H9 (cell line): Measurements from ENCODE around the gene EPC1. TPM values are rescaled to one million over a fixed set of nuclear protein-coding genes. Genes with fewer than 3 reads are reported as not detected.

ENCODE experiments used
- DNase-seq: peaks from one replicate; pipeline ENCODE4 v3.0.0-alpha.2; 2017
- H2AFZ ChIP-seq: one replicate; pipeline ENCODE4 v1.6.1; 2013; ENCODE audit warnings: mild to moderate bottlenecking, low read length, control low read depth, moderate library complexity
- H2AK5ac ChIP-seq: 2 replicates; pipeline ENCODE4 v1.6.1; 2013; ENCODE audit warnings: low read length, control low read depth, mixed read lengths; ENCODE audit not compliant: insufficient read length
- H2BK120ac ChIP-seq: one replicate; pipeline ENCODE4 v1.6.1; 2013; ENCODE audit warnings: low read depth, mild to moderate bottlenecking, low read length, control low read depth, inconsistent platforms; ENCODE audit not compliant: poor library complexity, severe bottlenecking
- H2BK12ac ChIP-seq: 2 replicates; pipeline ENCODE4 v1.6.1; 2013; ENCODE audit warnings: low read length, control low read depth, mixed read lengths, low read depth; ENCODE audit not compliant: insufficient read length
- H2BK15ac ChIP-seq: 2 replicates; pipeline ENCODE4 v1.6.1; 2013; ENCODE audit warnings: low read depth, low read length, control low read depth
- H2BK20ac ChIP-seq: one replicate; pipeline ENCODE4 v1.6.1; 2013; ENCODE audit warnings: low read depth, mild to moderate bottlenecking, low read length, control low read depth, inconsistent platforms; ENCODE audit not compliant: poor library complexity, severe bottlenecking
- H2BK5ac ChIP-seq: 2 replicates; pipeline ENCODE4 v1.6.1; 2013; ENCODE audit warnings: low read length, control low read depth, mixed read lengths; ENCODE audit not compliant: insufficient read length
- H3K14ac ChIP-seq: 2 replicates; pipeline ENCODE4 v1.6.1; 2013; ENCODE audit warnings: low read length, control low read depth; ENCODE audit not compliant: insufficient read depth
- H3K18ac ChIP-seq: 2 replicates; pipeline ENCODE4 v1.6.1; 2013; ENCODE audit warnings: low read depth, mild to moderate bottlenecking, mixed read lengths, low read length, control low read depth; ENCODE audit not compliant: insufficient read length
- H3K23ac ChIP-seq: 2 replicates; pipeline ENCODE4 v1.6.1; 2013; ENCODE audit warnings: low read length, control low read depth, mixed read lengths, low read depth; ENCODE audit not compliant: insufficient read length
- H3K23me2 ChIP-seq: 2 replicates; pipeline ENCODE4 v1.6.1; 2013; ENCODE audit warnings: low read depth, mild to moderate bottlenecking, mixed read lengths, low read length, control low read depth; ENCODE audit not compliant: insufficient read length, poor library complexity, severe bottlenecking
- H3K27ac ChIP-seq: 2 replicates; pipeline ENCODE4 v1.5.1; 2013; ENCODE audit warnings: low read length, control low read depth, mixed read lengths, low read depth; ENCODE audit not compliant: insufficient read length
- H3K27me3 ChIP-seq: 2 replicates; pipeline ENCODE4 v1.6.1; 2013; ENCODE audit warnings: low read length, control low read depth, inconsistent platforms; ENCODE audit not compliant: insufficient read depth
- H3K4ac ChIP-seq: 2 replicates; pipeline ENCODE4 v1.6.1; 2013; ENCODE audit warnings: low read depth, mild to moderate bottlenecking, control low read depth, inconsistent platforms, low read length, moderate library complexity
- H3K4me1 ChIP-seq: 2 replicates; pipeline ENCODE4 v1.6.1; 2013; ENCODE audit warnings: low read length, control low read depth, inconsistent platforms; ENCODE audit not compliant: insufficient read depth
- H3K4me2 ChIP-seq: 2 replicates; pipeline ENCODE4 v1.6.1; 2013; ENCODE audit warnings: low read length, control low read depth, mixed read lengths; ENCODE audit not compliant: insufficient read length, insufficient read depth
- H3K56ac ChIP-seq: 2 replicates; pipeline ENCODE4 v1.6.1; 2013; ENCODE audit warnings: low read depth, mild to moderate bottlenecking, mixed read lengths, low read length, control low read depth; ENCODE audit not compliant: insufficient read length
- H3K79me1 ChIP-seq: 2 replicates; pipeline ENCODE4 v1.6.1; 2013; ENCODE audit warnings: low read depth, mild to moderate bottlenecking, moderate library complexity, low read length, control low read depth, inconsistent platforms; ENCODE audit not compliant: insufficient read depth, poor library complexity, severe bottlenecking
- H3K79me2 ChIP-seq: 2 replicates; pipeline ENCODE4 v1.6.1; 2013; ENCODE audit warnings: low read length, control low read depth, inconsistent platforms; ENCODE audit not compliant: insufficient read depth
- H3K9ac ChIP-seq: 2 replicates; pipeline ENCODE4 v1.6.1; 2013; ENCODE audit warnings: low read length, control low read depth, mixed read lengths; ENCODE audit not compliant: insufficient read length; ENCODE audit errors: extremely low read depth
- H3K9me3 ChIP-seq: one replicate; pipeline ENCODE4 v1.6.1; 2013; ENCODE audit warnings: low read depth, low read length, inconsistent platforms; ENCODE audit not compliant: control insufficient read depth
- H3T11ph ChIP-seq: one replicate; pipeline ENCODE4 v1.6.1; 2013; ENCODE audit warnings: mild to moderate bottlenecking, low read length, control low read depth, inconsistent platforms
- H4K20me1 ChIP-seq: one replicate; pipeline ENCODE4 v1.6.1; 2013; ENCODE audit not compliant: control insufficient read depth, insufficient read length, insufficient read depth
- H4K5ac ChIP-seq: 2 replicates; pipeline ENCODE4 v1.6.1; 2013; ENCODE audit warnings: low read depth, mild to moderate bottlenecking, mixed read lengths, low read length, control low read depth; ENCODE audit not compliant: insufficient read length
- H4K8ac ChIP-seq: replicated peaks from 2 replicates; pipeline ENCODE4 v1.6.1; 2013; ENCODE audit warnings: low read length, control low read depth, mixed read lengths, low read depth; ENCODE audit not compliant: insufficient read length
- H4K91ac ChIP-seq: 2 replicates; pipeline ENCODE4 v1.6.1; 2013; ENCODE audit warnings: low read depth, mild to moderate bottlenecking, moderate library complexity, mixed read lengths, low read length, control low read depth; ENCODE audit not compliant: insufficient read length
- H3K27ac Mint-ChIP-seq, 3 experiments: 2 replicates in 2 of 3; 3 replicates in 1 of 3; pipeline ENCODE4 v1.8.0; 2020 to 2021; ENCODE audit warnings: mixed read lengths in 3 of 3, mild to moderate bottlenecking in 1 of 3, moderate library complexity in 1 of 3
- H3K27me3 Mint-ChIP-seq: 2 replicates; pipeline ENCODE4 v1.8.0; 2021; ENCODE audit warnings: low read depth, mild to moderate bottlenecking, moderate library complexity, mixed read lengths
- H3K36me3 Mint-ChIP-seq, 3 experiments: 2 replicates in 2 of 3; 3 replicates in 1 of 3; pipeline ENCODE4 v1.8.0; 2020 to 2021; ENCODE audit warnings: low read depth in 3 of 3, mixed read lengths in 3 of 3; ENCODE audit not compliant: insufficient read depth in 1 of 3
- H3K4me1 Mint-ChIP-seq, 2 experiments: 2 replicates each; pipeline ENCODE4 v1.8.0; 2020; ENCODE audit warnings: mixed read lengths in 2 of 2
- H3K4me3 Mint-ChIP-seq, 2 experiments: 2 replicates in 1 of 2; 3 replicates in 1 of 2; pipeline ENCODE4 v1.8.0; 2020 to 2021; ENCODE audit warnings: mild to moderate bottlenecking in 2 of 2, mixed read lengths in 2 of 2, moderate library complexity in 1 of 2
- H3K9me3 Mint-ChIP-seq, 2 experiments: 2 replicates in 1 of 2; 3 replicates in 1 of 2; pipeline ENCODE4 v1.8.0; 2020; ENCODE audit warnings: mild to moderate bottlenecking in 2 of 2, mixed read lengths in 2 of 2, moderate library complexity in 1 of 2
- CTCF ChIP-seq: fragments of 200-600 bp; sonication (generic); conservative IDR thresholded peaks from 3 replicates; pipeline ENCODE4 v1.8.0; 2021; ENCODE audit warnings: antibody characterized with exemption, mild to moderate bottlenecking
- WGBS: extraction: QIAGEN DNeasy Blood & Tissue Kit; methylation state at CpG from one replicate; pipeline ENCODE4 v1.1.7; 2013; ENCODE audit warnings: missing lambda C conversion rate, low lambda C conversion rate, mixed read lengths; ENCODE audit not compliant: insufficient read length; ENCODE audit errors: extremely low coverage; 5-methylcytosine and 5-hydroxymethylcytosine counted together
- total RNA-seq: library from RNA; stranded (reverse); gene quantifications from 2 replicates; pipeline ENCODE4 v1.2.1, GENCODE V29; 2021

Gene EPC1
- total RNA-seq, 1 experiment from 2014 or later, result 32.5 TPM

GRCh38 chr10:32299354-32299980, 47.5 kb downstream of the EPC1 start:
- Histone ChIP-seq H3K23ac (no peak overlapping the region), H3K9me3 (no peaks in the 10 kb centered on the region), H2BK15ac (no peak overlapping the region), H2AK5ac (no peak overlapping the region), H4K8ac (no peak overlapping the region), H3T11ph (no peak overlapping the region), H3K23me2 (no peaks in the 10 kb centered on the region), H3K9ac (no peak overlapping the region), H3K56ac (no peak overlapping the region), H3K79me1 (peaks cover 3% of the 10 kb centered on the region), H3K27me3 (no peaks in the 10 kb centered on the region), H3K18ac (no peak overlapping the region), H4K91ac (no peak overlapping the region), H3K14ac (no peak overlapping the region), H3K4me2 (no peak overlapping the region), H2BK20ac (no peak overlapping the region), H2BK5ac (no peak overlapping the region), H3K79me2 (peaks cover 1% of the 10 kb centered on the region; the same call in 1 of the 2 replicates), H3K27ac (no peak overlapping the region), H3K4ac (no peak overlapping the region), H3K4me1 (no peaks in the 10 kb centered on the region), H2BK120ac (no peak overlapping the region), H2AFZ (no peak overlapping the region), H4K20me1 (no peaks in the 10 kb centered on the region), H2BK12ac (no peak overlapping the region), H4K5ac (no peak overlapping the region)
- peaks cover 3% of the 10 kb centered on the region in 2 experiments; a peak in 1 of 4 replicates for H3K4me1 Mint-ChIP-seq
- no peaks in the 10 kb centered on the region for H3K27me3 Mint-ChIP-seq
- H3K4me3 Mint-ChIP-seq, result no peak overlapping the region
- H3K9me3 Mint-ChIP-seq, result no peaks in the 10 kb centered on the region
- no peak for DNase-seq
- no peak for TF ChIP-seq CTCF
- no peak overlapping the region; a peak in 1 of 7 replicates for H3K27ac Mint-ChIP-seq
- peaks cover 18 to 43% (median 39%) of the 10 kb centered on the region in 3 experiments; a peak in 6 of 7 replicates for H3K36me3 Mint-ChIP-seq
- WGBS, result no CpG with 5 or more reads among the region's 7 CpGs
